DND-41 (cell line): ENCODE measurements around the gene UPB1.

ENCODE experiments used
- EZH2 ChIP-seq: IDR thresholded peaks from 3 replicates; pipeline ENCODE4 v1.6.1; 2012; ENCODE audit warnings: borderline replicate concordance, low read depth, mild to moderate bottlenecking, moderate library complexity, low read length, inconsistent platforms; ENCODE audit not compliant: severe bottlenecking
- TF ChIP-seq, protein P1 (sequence below): IDR thresholded peaks from 2 replicates; pipeline ENCODE4 v1.5.1; 2012; ENCODE audit warnings: borderline replicate concordance, low read length, moderate library complexity, mild to moderate bottlenecking; ENCODE audit not compliant: poor library complexity, severe bottlenecking; ENCODE audit errors: extremely low read depth

- TF ChIP-seq EZH2, result no peak
- TF ChIP-seq, protein P1, sequence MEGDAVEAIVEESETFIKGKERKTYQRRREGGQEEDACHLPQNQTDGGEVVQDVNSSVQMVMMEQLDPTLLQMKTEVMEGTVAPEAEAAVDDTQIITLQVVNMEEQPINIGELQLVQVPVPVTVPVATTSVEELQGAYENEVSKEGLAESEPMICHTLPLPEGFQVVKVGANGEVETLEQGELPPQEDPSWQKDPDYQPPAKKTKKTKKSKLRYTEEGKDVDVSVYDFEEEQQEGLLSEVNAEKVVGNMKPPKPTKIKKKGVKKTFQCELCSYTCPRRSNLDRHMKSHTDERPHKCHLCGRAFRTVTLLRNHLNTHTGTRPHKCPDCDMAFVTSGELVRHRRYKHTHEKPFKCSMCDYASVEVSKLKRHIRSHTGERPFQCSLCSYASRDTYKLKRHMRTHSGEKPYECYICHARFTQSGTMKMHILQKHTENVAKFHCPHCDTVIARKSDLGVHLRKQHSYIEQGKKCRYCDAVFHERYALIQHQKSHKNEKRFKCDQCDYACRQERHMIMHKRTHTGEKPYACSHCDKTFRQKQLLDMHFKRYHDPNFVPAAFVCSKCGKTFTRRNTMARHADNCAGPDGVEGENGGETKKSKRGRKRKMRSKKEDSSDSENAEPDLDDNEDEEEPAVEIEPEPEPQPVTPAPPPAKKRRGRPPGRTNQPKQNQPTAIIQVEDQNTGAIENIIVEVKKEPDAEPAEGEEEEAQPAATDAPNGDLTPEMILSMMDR, result no peak
Measured at GRCh38 chr22:24540470-24540869, 45.3 kb downstream of the UPB1 start.
